ENCODE results near the gene RNPEPL1. TPM values are rescaled to one million over a fixed set of nuclear protein-coding genes. Genes with fewer than 3 reads are reported as not detected.
A peak's percentile ranks its signal among the peaks of the same experiment; 100 is the strongest.

The RNPEPL1 gene
- total and polyA plus RNA-seq, 12 donors, result 5.1 to 259 (median 59.5) TPM

- no peak overlapping the region for H3K27ac ChIP-seq
Observed at GRCh38 chr2:240611601-240612210, 43.4 kb downstream of the RNPEPL1 start.

GRCh38 chr2:240613781-240614180 lies 45.5 kb downstream of the RNPEPL1 start:
- no peaks in the 10 kb centered on the region for H3K36me3 ChIP-seq (replicated peaks in 1 of 2)
- 90 to 97% (median 93%) methylated on average over 4 of the region's 4 CpGs for WGBS, 4 donors
- no peak overlapping the region for H3K27ac ChIP-seq
- H3K9me3 ChIP-seq (replicated peaks in 1 of 3), result no peaks in the 10 kb centered on the region
- no peak overlapping the region for H3K4me3 ChIP-seq
- DNase-seq, result no peak
- intact Hi-C loops (cut with DNase I), result no loop called here
- no peak for TF ChIP-seq POLR2A (IDR thresholded peaks at IDR 0.05)
- no peak for TF ChIP-seq CTCF (IDR thresholded peaks at IDR 0.05)
- no peaks in the 10 kb centered on the region for H3K27me3 ChIP-seq
- no peaks in the 10 kb centered on the region for H3K4me1 ChIP-seq (replicated peaks in 1 of 2)

More at GRCh38 chr2:240611601-240612210, 43.4 kb downstream of the RNPEPL1 start:
- WGBS, 4 donors, result 81 to 88% (median 85%) methylated on average over 10 of the region's 10 CpGs
- Histone ChIP-seq H3K27me3 (no peaks in the 10 kb centered on the region), H3K36me3 (replicated peaks in 1 of 2) (no peaks in the 10 kb centered on the region), H3K4me3 (no peak overlapping the region), H3K9me3 (replicated peaks in 1 of 3) (no peaks in the 10 kb centered on the region), H3K4me1 (replicated peaks in 1 of 2) (no peaks in the 10 kb centered on the region)
- intact Hi-C loops (cut with DNase I), result no loop called here
- DNase-seq, result peak in 1 of 7 donors; percentile 9
- no peak for TF ChIP-seq POLR2A (IDR thresholded peaks at IDR 0.05)
- no peak for TF ChIP-seq CTCF (IDR thresholded peaks at IDR 0.05)

GRCh38 chr2:240614391-240614790 lies 46.1 kb downstream of the RNPEPL1 start:
- DNase-seq, result peak in 1 of 7 donors; percentile 5
- no peaks in the 10 kb centered on the region for H3K36me3 ChIP-seq (replicated peaks in 1 of 2)

GRCh38 chr2:240615396-240615795 lies 47.1 kb downstream of the RNPEPL1 start:
- TF ChIP-seq POLR2A (IDR thresholded peaks at IDR 0.05) (no peak), CTCF (IDR thresholded peaks at IDR 0.05) (no peak)
- Histone ChIP-seq H3K4me1 (replicated peaks in 1 of 2) (no peaks in the 10 kb centered on the region), H3K4me3 (no peak overlapping the region), H3K9me3 (replicated peaks in 1 of 3) (no peaks in the 10 kb centered on the region), H3K36me3 (replicated peaks in 1 of 2) (no peaks in the 10 kb centered on the region), H3K27ac (no peak overlapping the region), H3K27me3 (no peaks in the 10 kb centered on the region)
- DNase-seq, result no peak
- 81 to 96% (median 90%) methylated on average over 2 of the region's 2 CpGs for WGBS, 4 donors
- intact Hi-C loops (cut with DNase I), result no loop called here

More at GRCh38 chr2:240614391-240614790, 46.1 kb downstream of the RNPEPL1 start:
- Histone ChIP-seq H3K27ac (no peak overlapping the region), H3K27me3 (no peaks in the 10 kb centered on the region), H3K4me1 (replicated peaks in 1 of 2) (no peaks in the 10 kb centered on the region), H3K9me3 (replicated peaks in 1 of 3) (no peaks in the 10 kb centered on the region), H3K4me3 (no peak overlapping the region)
- intact Hi-C loops (cut with DNase I), result no loop called here
- 95 to 98% (median 96%) methylated on average over 8 to 9 of the region's 9 CpGs for WGBS, 4 donors
- TF ChIP-seq CTCF (IDR thresholded peaks at IDR 0.05) (no peak), POLR2A (IDR thresholded peaks at IDR 0.05) (no peak)

Measured in adrenal gland (tissue), 12 donors.